NCI-H69 (cell line): Measurements from ENCODE around the gene SPTBN1.

Source experiments
- DNase-seq: peaks from one replicate; lab custom pipeline; 2025; lab: John Stamatoyannopoulos, UW

Gene SPTBN1

DNA sequence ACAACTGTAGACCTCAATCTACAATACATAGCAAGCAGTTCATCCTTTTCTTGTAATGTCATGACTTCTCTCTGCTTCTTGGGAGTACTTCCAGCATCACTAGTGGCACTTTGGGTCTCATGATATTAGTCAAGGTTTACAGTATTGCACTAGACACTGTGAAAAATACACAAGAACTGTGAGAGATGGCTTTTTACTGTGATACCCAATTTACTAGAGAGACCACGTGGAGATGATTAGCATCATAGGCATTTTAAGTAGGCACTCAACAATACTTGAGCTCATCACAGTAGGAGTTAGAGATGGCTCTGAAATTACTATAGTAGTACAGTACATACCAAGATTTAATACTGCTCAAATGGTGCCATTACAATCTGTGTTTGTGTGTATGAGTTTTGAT is 154.6 kb downstream of the SPTBN1 start:
- DNase-seq: no peak

DNA sequence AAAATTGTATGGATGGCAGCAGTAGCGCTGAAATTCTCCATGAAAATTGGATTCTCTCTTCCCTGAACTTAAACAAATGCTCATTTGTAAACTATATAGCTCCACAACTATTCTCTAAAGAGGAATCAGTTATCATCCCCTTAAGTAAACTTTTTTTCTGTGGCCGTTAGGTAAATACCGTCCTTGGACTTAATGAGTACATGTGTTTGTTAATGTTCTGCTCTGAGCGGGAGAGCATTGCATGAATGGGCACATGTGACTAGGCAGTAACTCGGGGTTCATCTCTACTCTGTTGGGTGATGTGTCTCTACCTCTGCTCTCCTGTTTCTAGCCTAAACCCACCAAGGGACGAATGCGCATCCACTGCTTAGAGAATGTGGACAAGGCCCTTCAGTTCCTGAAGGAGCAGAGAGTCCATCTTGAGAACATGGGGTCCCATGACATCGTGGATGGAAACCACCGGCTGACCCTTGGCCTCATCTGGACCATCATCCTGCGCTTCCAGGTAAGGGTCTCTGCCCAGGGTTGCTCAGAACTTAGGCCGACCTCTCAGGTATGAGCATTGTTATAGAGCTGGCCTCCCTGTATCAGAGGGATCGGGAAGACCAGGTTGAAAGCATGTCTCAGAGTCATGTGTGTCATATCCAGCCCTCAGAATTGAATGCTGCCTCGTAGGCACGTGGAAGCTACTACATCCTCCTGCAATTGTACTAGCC is 155.9 kb downstream of the SPTBN1 start:
- no peak for DNase-seq

DNA sequence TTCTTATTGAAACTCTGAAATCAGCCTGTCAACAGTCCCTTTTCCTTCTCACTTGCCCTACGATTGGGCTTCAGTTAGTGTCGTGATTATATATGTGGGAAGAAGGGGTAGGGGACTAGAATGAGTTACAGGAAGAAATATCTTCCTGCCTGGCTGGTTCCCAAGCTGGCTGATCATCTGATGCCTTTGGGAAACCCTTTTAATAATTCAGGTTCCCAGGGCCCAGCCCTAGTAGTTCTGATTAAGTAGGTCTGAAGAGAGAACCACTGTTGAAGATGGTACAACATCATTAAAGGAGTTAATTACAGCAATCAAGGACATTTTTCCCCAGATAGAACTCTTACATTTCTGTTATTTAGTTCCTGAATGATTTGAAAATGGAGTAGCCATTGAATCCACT is 157.3 kb downstream of the SPTBN1 start:
- no peak for DNase-seq

DNA sequence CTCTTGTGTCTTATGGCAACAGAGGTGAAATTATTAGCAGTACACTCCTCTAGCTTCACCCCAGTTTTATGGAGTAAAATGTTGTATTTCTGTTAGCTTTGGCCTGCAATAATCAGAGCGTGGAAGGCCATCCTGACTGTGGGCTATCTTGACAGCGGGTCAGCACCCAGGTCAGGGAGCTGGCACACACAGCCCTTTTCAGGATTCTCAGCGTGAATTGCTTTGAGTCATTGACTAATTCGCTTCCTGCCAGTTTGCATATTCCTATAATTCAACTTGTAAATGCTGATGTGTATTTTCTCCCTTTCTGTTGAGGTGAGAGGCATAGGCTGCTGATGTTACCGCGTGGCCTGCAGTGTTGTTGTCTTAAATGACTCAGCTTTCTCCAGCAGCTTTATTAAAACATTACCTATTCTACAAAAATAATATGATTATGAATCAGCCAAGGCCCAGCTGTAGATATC is 157.7 kb downstream of the SPTBN1 start:
- peak; percentile 43 for DNase-seq

DNA sequence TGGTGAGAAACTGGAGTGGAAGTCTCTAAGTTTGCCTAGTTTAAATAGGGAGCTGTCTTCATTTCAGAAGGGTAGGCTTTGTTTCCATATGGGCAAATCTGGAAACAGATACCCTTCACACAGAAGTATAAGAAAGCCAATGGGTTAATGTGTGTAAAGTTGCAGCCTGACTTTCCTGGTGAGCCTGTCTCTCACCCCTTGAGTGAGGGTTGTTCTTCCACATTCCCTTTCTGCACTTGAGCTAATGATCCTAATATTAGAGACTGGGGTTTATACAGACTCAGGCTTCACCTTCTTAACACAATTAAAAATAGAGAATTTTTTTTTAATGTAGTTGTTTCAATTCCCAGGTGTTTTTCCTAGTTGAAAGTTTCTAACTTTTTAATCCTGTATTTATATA is 158.7 kb downstream of the SPTBN1 start:
- DNase-seq: no peak

DNA sequence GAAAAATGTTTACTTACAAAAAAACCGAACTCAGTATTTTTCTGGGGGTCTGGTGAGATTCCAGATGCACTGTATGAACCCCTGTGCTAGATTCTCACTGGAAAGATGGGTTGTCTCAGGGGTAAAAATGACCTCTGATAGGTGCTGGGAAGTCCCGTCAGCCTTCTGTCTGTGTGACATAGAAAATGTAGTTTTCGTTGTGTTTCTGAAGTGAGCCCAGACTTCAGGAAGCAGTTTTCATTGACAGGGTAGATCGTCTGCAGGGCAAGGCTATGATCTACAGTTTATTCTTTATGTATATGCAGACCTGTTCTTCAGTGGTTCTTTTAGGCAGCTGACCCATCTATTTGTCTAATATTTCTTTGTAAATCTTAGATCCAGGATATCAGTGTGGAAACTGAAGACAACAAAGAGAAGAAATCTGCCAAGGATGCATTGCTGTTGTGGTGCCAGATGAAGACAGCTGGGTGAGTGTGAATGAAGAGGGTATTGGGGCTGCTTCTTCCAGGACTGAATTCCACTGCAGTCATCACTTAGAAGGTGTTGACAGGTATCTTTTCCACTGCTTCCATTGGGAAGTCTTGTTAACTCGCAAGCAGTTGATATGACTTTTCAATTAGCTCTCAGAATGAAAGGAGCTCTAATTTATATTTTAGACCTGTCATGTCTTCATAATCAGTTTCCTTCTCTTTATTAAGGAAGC is 159.9 kb downstream of the SPTBN1 start:
- DNase-seq: no peak

DNA sequence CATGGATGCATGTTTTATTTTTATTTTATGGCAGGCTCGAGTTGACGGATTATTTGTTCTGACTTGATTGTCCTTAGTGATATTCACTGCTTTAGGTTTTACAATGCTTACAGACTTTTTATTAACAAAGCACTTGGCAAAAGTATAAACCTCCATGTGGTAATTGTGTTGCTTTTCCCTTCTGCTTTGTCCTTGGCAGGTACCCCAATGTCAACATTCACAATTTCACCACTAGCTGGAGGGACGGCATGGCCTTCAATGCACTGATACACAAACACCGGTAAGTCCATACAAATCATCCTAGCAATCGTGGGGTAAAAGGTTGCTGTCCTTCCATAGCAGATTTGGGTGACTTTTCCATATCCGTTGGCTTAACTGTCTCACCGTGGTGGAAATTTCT is 161.3 kb downstream of the SPTBN1 start:
- DNase-seq: no peak

DNA sequence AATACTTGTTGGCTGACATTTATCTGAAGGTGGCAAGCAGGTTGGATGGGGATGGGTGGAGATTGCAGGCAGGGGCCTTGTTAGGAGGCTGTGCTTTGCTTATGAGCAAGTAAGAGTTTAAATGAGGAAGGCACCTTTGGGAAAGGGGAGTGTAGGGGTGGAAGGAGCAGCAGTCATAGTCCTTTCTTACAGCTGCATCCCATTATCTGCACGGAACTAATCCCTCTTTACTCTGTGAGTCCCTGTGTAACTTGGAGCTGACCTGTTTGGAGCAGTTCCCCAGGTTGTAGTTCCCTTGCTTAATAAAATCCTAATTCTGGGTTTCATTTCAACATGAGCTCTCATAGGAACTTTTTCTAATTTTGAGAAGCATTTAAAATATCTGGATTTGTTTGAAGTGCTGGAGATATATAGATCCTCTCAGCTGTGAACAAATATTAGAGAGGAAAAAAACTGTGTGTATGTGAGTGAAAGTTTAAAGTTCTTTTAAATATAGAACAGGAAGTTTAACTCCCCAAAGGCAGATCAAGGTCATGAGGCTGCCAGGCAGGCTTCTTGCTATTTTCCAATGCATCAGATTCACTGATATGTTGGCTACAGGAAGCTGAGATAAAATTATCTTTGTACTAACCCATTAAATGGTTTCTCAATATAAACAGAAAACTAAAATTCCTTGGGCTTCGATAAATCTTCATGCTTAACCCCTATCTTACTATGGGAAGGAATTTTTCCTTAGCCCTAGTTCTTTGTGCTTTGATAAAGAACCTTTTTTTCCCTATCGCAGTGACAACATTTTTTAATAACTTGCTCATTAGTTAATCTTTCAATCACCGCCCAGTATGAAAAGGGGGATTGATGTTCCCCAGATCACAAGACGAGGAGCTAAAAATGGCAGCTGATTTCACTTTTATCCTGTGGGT is 162.8 kb downstream of the SPTBN1 start:
- no peak for DNase-seq

DNA sequence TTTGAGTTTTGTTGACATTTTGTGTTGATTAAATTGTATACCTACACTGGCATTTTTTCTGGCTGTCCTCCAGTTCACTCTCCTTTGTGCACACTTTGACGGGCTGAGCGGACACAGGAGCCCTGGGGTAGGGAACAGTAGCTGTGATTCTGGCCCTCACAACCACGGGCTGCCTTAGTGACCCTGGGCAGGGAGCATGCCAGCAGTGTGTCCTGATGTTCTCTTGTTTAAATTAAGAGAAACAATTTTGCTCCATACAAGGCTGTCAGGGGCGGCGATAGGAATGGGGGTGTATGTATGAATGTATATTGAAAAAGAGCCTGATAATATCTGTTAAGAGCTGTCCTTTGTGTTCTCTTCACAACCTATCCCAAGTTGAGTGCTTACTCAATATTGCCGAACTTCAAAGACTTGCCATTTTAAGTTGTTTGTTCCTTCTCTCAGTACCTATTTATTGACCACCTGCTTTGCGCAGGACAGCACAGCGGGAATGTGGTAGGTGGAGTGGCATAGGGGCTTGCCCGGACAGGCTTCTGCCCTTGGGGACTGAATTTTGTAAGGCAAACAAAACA is 163.6 kb downstream of the SPTBN1 start:
- DNase-seq: peak; percentile 57

DNA sequence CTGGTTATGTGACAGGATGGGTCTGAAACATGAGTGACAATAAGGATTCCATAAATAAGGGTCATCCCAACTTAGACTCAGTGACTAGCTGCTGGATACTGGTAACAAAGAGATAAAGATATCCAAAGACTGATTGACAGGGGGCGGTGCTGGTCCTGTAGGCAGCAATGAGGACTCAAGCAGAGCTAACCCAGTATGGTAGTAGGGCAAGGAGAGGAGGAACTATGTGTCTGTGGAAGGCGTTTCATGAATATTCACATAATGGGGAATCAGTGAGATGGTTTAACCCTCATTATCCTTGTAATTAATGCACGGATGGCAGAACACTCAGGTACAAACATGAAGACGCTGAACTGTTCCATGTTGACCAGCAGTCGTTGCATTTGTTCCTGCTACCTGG is 164.8 kb downstream of the SPTBN1 start:
- no peak for DNase-seq

DNA sequence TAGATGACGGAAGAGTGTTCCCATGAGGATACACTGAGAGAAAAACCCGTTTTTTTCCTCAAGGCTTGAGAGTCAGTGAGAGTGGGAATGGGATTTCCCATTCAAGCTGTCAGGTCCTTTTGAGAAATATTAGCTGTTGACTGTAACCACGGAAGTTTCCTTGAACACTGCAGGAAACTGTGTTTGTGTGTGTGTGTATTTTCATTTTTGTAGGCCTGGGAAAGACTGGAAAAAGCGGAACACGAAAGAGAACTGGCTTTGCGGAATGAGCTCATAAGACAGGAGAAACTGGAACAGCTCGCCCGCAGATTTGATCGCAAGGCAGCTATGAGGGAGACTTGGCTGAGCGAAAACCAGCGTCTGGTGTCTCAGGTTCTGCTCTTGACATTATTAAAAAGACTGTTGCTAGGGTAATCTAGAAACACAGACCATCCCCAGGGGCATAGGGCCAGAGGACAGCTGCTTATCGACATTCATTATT is 168.5 kb downstream of the SPTBN1 start:
- no peak for DNase-seq

DNA sequence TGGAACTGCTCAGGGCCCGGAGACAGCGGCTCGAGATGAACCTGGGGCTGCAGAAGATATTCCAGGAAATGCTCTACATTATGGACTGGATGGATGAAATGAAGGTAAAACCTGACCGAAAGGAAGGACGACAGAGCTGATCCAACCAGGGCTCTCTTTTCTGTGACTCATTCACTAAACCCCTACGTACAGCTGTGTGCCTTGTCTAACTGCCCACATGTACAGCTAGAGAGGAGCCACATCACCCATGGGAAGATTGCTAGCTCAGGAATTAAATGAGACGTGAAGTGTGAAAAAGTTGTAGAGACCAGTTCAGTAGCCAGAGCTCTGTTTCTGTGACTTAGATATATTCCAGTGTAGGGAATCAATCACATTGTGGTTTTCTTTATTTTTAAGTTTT is 170.0 kb downstream of the SPTBN1 start:
- DNase-seq: no peak

DNA sequence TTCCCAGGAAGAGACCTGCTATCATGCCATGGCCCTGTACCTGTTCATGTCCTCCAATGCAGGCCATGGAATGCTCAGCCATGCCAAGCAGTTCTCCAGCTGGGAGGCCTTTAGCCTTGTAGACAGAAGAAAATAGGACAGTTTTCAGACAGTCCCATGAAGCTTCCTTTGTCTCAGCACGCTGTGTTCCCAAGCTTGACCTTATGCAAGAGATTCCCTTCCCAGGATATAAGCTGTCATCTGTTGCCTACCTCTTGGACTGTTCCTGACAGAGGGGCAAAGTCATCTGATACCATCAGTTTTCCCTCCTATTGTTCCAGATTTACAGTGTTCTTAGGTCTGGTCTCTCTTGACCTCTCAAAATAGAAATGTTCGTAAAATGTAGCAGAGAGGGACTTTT is 170.8 kb downstream of the SPTBN1 start:
- no peak for DNase-seq

DNA sequence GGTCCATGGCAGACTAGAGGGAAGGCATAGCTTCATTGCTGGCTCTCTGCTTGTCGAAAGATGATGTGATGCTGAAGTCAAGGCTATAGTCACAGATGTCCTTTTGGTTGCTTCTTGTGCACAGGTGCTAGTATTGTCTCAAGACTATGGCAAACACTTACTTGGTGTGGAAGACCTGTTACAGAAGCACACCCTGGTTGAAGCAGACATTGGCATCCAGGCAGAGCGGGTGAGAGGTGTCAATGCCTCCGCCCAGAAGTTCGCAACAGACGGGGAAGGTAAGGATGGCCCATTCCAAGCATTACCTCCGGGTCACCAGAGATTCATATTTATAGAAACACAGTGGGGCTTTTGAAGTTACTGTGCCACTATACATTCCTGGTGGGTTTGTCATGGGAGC is 171.8 kb downstream of the SPTBN1 start:
- no peak for DNase-seq

DNA sequence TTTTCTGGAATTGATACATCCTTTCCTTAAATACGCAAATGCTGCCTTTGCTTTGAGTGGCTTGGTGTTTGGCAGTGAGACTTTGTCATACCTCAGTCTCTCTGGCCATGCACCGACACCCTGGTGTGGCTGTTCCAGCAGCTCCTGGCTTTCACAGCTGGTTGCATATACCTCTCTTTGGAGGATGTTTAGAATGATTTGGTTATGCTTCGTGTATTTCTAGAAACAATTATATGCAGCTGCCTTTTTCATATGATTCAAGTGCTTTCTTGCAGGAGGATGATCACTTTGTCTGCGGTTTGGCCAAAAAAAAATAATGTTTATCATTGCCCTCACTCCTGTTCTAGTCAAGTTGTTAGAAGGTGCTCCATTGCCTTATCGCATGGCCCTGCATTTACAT is 172.3 kb downstream of the SPTBN1 start:
- no peak for DNase-seq

DNA sequence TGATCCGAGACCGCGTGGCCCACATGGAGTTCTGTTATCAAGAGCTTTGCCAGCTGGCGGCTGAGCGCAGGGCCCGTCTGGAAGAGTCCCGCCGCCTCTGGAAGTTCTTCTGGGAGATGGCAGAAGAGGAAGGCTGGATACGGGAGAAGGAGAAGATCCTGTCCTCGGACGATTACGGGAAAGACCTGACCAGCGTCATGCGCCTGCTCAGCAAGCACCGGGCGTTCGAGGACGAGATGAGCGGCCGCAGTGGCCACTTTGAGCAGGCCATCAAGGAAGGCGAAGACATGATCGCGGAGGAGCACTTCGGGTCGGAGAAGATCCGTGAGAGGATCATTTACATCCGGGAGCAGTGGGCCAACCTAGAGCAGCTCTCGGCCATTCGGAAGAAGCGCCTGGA is 172.8 kb downstream of the SPTBN1 start:
- DNase-seq: no peak

DNA sequence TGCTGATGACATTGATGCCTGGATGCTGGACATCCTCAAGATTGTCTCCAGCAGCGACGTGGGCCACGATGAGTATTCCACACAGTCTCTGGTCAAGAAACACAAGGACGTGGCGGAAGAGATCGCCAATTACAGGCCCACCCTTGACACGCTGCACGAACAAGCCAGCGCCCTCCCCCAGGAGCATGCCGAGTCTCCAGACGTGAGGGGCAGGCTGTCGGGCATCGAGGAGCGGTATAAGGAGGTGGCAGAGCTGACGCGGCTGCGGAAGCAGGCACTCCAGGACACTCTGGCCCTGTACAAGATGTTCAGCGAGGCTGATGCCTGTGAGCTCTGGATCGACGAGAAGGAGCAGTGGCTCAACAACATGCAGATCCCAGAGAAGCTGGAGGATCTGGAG is 173.3 kb downstream of the SPTBN1 start:
- no peak for DNase-seq

DNA sequence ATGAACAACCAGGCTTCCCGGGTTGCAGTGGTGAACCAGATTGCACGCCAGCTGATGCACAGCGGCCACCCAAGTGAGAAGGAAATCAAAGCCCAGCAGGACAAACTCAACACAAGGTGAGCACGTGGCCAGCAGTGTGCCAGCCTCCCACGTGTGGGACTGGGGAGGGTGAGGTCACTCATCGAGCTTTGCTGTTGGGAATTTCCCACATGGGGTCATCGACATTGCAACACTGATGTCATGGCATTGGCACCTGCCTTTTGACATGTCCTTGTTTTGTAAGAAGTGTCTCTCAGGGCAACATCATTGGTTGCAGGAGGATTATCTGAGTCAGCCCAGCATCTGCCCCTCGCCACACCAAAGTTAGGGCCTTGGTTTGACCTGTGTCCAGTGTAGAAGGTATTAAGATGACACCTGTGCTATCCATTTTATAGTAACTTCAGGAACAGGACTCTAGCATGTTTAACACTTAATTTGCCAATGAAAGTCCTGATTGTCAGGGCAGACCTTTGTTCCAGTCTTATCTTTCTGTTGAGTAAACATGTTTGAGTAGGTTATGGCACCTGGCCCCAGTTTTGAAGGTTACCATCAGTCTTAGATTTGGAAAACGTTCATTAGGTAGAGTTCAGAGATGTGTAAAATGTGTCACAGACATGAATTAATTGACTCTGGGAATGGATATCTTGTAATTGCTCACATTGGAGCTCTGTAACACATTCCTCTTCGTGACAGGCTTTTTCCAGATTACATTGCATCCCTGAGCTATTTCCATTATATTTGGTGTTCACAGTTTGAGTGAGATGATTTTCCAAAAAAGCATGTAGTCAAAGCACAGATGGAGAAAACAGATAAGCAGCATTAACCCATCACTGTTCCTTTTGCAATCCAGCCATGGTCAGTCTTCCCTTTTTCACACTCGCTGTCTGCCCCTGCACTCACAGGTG is 174.1 kb downstream of the SPTBN1 start:
- no peak for DNase-seq

DNA sequence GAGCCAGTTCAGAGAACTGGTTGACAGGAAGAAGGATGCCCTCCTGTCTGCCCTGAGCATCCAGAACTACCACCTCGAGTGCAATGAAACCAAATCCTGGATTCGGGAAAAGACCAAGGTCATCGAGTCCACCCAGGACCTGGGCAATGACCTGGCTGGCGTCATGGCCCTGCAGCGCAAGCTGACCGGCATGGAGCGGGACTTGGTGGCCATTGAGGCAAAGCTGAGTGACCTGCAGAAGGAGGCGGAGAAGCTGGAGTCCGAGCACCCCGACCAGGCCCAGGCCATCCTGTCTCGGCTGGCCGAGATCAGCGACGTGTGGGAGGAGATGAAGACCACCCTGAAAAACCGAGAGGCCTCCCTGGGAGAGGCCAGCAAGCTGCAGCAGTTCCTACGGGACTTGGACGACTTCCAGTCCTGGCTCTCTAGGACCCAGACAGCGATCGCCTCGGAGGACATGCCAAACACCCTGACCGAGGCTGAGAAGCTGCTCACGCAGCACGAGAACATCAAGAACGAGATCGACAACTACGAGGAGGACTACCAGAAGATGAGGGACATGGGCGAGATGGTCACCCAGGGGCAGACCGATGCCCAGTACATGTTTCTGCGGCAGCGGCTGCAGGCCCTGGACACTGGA is 174.9 kb downstream of the SPTBN1 start:
- DNase-seq: no peak

DNA sequence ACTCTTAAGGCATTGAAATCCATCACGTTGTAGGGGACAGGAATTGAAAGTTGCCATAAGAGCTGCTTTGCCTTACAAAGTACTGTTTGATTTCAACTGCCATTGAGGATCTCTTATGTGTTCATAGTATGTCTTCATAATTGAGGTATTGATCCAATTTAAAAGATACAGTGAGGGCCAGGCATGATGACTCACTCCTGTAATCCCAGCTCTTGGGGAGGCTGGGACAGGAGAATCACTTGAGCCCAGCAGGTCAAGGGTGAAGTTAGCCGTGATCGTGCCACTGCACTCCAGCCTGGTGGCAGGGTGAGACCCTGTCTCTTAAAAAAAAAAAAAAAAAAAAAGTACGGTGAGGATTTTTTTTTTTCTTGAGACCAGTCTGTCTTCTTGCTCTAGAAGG is 175.6 kb downstream of the SPTBN1 start:
- no peak for DNase-seq
